HG02678 (cell line): ENCODE measurements around the gene GPA33.

Experiments used
- ATAC-seq: cut with Tn5 transposase; IDR thresholded peaks from one replicate; pipeline ENCODE4 v1.9.1; 2021; ENCODE audit warnings: mild to moderate bottlenecking, moderate library complexity; ENCODE audit not compliant: unreplicated experiment

Gene GPA33, protein sequence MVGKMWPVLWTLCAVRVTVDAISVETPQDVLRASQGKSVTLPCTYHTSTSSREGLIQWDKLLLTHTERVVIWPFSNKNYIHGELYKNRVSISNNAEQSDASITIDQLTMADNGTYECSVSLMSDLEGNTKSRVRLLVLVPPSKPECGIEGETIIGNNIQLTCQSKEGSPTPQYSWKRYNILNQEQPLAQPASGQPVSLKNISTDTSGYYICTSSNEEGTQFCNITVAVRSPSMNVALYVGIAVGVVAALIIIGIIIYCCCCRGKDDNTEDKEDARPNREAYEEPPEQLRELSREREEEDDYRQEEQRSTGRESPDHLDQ

GRCh38 chr1:167090314-167090942 lies at the start of gene GPA33:
TSS of gene GPA33 (minus strand) at chr1:167090377. CDS start at chr1:167090287, 90 bp downstream.
- ATAC-seq: peak; percentile 54

- no peak for ATAC-seq
Observed at GRCh38 chr1:167138703-167139102, 48.5 kb upstream of the GPA33 start.

- ATAC-seq: no peak
Observed at GRCh38 chr1:167137793-167138510, 47.8 kb upstream of the GPA33 start.

GRCh38 chr1:167137332-167137781 lies 47.2 kb upstream of the GPA33 start:
- no peak for ATAC-seq

DNA sequence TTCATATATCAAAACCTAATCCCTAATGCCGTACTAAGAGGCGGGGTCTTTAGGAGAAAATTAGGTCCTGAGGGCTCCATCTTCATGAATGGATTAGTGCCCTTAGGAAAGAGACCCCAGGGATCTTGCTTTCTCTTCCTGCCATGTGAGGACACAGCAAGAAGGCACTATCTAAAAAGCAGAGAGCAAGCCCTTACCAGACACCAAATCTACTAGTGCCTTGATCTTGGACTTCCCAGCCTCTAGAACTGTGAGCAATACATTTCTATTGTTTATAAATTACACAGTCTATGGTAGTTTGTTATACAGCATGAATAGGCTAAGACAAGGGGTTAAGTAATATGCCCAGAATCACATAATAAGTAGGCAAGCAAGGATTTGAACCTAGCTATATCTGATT lies 46.6 kb upstream of the GPA33 start:
- ATAC-seq: no peak

- no peak for ATAC-seq
Observed at GRCh38 chr1:167136191-167136614, 46.0 kb upstream of the GPA33 start.

GRCh38 chr1:167135281-167135840 lies 45.2 kb upstream of the GPA33 start:
- no peak for ATAC-seq

DNA sequence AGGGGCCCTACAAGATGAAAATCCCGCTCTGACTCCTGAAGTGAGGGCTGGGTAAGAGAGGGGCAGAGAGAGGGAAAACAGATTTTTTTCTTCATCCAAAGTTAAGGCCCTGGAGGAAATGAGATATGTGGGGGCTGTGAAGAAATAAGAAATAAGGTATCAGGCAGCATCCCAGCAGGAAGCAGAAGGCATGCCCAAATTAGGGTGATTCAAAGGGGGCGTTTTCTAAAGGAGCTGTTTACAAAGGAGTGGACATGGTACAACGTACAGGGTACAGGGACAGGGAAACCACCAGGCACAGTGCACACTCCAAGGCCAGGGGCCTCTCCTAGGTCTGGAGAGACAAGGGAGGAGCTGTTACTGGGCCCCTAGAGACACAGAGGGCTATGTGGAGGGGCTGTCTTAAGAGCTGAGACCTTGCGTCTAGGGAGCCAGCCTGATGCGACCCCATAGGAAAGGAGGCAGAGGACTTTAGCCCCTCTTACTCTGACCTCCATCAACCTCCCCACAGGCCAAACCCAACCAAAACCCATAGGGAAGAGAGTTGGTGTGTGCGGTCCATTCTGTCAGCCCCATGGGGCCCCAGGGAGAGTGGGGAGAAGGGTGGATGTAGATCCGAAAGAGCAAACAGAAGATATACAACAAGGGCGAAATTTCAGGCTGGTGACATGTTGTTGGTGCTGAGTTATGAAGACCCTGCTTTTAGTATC lies 42.3 kb upstream of the GPA33 start:
- no peak for ATAC-seq

GRCh38 chr1:167130829-167131510 lies 40.8 kb upstream of the GPA33 start:
- ATAC-seq: no peak

DNA sequence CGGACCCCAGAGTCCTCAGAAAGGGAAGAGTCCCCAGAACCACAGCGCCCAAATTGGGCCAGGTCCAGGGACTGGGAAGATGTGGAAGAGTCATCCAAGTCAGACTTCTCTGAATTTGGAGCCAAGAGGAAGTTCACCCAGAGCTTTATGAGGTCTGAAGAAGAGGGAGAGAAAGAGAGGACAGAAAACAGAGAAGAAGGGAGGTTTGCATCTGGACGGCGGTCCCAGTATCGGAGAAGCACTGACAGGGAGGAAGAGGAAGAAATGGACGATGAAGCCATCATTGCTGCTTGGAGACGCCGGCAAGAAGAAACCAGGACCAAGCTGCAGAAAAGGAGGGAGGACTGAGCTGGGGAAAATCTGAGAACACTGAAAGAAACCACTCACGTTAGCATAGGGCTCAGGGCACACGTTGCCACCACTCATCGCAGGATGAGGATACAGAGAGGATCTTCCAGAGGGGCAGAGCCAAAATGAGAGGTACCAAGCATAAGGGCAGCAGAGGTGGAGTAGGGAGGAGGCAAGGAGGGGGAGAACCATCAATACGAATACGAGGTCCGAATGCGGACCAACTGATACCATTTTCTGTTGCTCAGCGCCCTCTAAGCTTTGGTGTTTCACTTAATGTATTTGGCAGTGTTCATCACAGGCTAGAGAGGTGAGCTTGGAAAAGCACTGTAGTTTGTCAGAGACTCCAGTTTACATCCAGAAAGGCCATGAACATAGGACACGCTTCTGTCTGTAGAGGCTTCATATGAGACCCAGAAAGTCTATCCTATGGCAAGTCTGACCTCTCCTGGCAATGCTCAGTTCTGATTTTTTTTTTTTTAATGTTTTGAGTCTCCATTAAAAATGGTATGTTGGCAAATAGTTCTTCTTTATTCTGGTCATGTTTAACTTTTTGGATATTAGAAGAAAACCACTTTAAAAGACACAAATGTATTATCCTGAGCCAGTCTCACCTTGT lies 38.4 kb upstream of the GPA33 start:
- no peak for ATAC-seq

DNA sequence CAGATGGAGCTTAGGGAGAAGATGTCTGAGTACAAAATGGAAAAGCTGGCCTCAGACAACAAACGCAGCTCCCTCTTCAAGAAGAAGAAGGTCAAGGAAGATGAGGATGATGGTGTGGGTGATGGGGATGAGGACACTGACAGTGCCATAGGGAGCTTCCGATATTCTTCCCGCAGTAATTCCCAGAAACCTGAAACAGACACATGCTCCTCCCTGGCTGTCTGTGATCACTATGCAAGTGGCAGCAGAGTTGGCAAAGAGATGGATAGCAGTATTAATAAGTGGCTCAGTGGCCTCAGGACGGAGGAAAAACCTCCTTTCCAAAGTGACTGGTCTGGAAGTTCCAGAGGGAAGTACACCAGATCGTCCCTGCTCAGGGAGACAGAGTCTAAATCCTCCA lies 37.5 kb upstream of the GPA33 start:
- ATAC-seq: no peak

DNA sequence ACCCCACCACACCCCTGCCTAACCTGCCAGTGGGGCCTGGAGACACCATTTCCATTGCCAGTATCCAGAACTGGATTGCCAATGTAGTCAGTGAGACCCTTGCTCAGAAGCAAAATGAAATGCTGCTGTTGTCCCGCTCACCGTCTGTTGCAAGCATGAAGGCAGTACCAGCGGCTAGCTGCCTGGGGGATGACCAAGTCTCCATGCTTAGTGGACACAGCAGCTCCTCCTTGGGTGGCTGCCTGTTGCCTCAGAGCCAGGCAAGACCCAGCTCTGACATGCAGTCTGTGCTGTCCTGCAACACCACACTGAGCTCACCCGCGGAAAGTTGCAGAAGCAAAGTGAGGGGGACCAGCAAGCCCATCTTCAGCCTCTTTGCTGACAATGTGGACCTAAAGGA lies 37.1 kb upstream of the GPA33 start:
- ATAC-seq: no peak

- no peak for ATAC-seq
Observed at GRCh38 chr1:167126811-167127210, 36.6 kb upstream of the GPA33 start.

GRCh38 chr1:167126317-167126716 lies 36.1 kb upstream of the GPA33 start:
- no peak for ATAC-seq

DNA sequence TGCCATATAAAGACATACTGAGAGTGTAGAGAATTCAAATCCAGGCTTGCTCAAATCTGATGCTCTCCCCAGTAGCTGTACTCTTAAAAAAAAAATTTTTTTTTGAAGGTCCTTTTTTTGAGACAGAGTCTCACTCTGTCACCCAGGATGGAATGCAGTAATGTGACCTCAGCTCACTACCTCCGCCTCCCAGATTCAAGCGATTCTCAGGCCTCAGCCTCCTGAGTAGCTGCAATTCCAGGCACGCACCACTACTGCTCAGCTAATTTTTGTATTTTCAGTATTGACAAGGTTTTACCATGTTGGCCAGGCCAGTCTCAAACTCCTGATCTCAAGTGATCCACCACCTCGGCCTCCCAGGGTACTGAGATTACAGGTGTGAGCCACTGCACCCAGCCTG lies 32.4 kb upstream of the GPA33 start:
- ATAC-seq: no peak

- ATAC-seq: no peak
Observed at GRCh38 chr1:167122121-167122480, 31.9 kb upstream of the GPA33 start.

- ATAC-seq: no peak
Observed at GRCh38 chr1:167121375-167122120, 31.4 kb upstream of the GPA33 start.

DNA sequence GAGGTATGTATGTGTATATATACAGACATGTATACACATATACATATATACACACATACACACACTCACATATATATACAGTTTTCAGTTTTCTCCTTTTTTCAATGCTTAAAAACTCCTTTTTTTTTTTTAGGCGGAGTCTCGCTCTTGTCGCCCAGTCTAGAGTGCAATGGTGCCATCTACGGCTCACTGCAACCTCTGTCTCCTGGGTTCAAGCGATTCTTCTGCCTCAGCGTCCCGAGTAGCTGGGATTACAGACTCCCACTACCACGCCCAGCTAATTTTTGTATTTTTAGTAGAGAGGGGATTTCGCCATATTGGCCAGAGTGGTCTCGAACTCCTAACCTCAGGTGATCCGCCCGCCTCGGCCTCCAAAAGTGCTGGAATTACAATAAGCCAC lies 30.7 kb upstream of the GPA33 start:
- no peak for ATAC-seq

DNA sequence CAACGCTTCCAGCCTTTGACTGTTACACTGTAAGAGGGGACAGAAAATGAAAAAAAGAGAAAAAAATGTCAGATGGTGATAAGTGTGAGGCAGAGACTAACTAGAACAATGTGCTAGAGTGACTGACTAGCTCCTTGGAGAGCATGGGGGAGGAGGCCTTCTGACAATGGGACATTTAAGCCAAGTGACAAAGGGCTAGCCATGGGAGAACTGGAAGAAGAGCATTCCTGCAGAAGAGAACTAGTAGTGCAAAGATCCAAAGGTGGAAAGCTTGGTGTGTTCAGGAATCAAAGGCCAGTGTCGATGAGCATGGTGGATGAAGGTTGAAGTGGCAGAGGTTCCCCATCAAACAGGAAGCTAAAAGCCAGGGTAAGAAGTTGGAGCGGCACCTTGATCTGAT lies 29.5 kb upstream of the GPA33 start:
- no peak for ATAC-seq
